CD4-positive, alpha-beta memory T cell (primary cell): ENCODE data around the gene AMPD3. TPM values are rescaled to one million over a fixed set of nuclear protein-coding genes. Genes with fewer than 3 reads are reported as not detected.

Experiments used
- CTCF ChIA-PET: fragments of 350-600 bp; sonication (Branson Sonifier 250); formaldehyde crosslinking; loops from one replicate; lab custom pipeline; 2021; ENCODE audit warnings: inconsistent platforms; ENCODE audit not compliant: partially characterized antibody; lab: Charles Lee
- POLR2A ChIA-PET: fragments of 350-600 bp; sonication (Branson Sonifier 250); formaldehyde crosslinking; loops from one replicate; lab custom pipeline; 2021; ENCODE audit not compliant: partially characterized antibody; lab: Charles Lee
- DNase-seq, 5 donors: peaks; one replicate each; pipeline versions ENCODE4 v3.0.0 to v3.0.0-alpha.2; 2020 to 2022; ENCODE audit warnings: mixed read lengths in 1 of 5
- H3K27ac ChIP-seq: one replicate; pipeline ENCODE4 v1.7.0; 2013; ENCODE audit warnings: low read depth, low read length
- H3K27me3 ChIP-seq: 2 replicates; pipeline ENCODE4 v1.7.0; 2013; ENCODE audit warnings: mild to moderate bottlenecking, low read length, moderate library complexity; ENCODE audit not compliant: insufficient read depth
- H3K36me3 ChIP-seq: 2 replicates; pipeline ENCODE4 v1.7.0; 2013; ENCODE audit warnings: mild to moderate bottlenecking, low read length, moderate library complexity; ENCODE audit not compliant: insufficient read depth
- H3K4me1 ChIP-seq: 2 replicates; pipeline ENCODE4 v1.7.0; 2013; ENCODE audit warnings: mild to moderate bottlenecking, low read length, moderate library complexity; ENCODE audit not compliant: insufficient read depth
- H3K4me3 ChIP-seq, 2 donors: one replicate each; pipeline ENCODE4 v1.7.0; 2013; ENCODE audit warnings: low read length in 2 of 2, mild to moderate bottlenecking in 1 of 2
- H3K9me3 ChIP-seq, 2 donors: one replicate each; pipeline ENCODE4 v1.7.0; 2013; ENCODE audit warnings: low read length in 2 of 2, control low read depth in 1 of 2; ENCODE audit not compliant: control insufficient read depth in 1 of 2
- H3K27ac Mint-ChIP-seq, 7 donors: one replicate each; pipeline ENCODE4 v1.8.0; 2020 to 2021; ENCODE audit warnings: mixed read lengths in 7 of 7, mild to moderate bottlenecking in 6 of 7, inconsistent platforms in 3 of 7, moderate library complexity in 3 of 7
- H3K27me3 Mint-ChIP-seq, 2 donors: one replicate each; pipeline ENCODE4 v1.8.0; 2020 to 2021; ENCODE audit warnings: mixed read lengths in 2 of 2
- H3K36me3 Mint-ChIP-seq, 2 donors: one replicate each; pipeline ENCODE4 v1.8.0; 2020 to 2021; ENCODE audit warnings: mixed read lengths in 2 of 2, inconsistent platforms in 1 of 2, mild to moderate bottlenecking in 1 of 2
- H3K4me1 Mint-ChIP-seq, 4 donors: one replicate each; pipeline ENCODE4 v1.8.0; 2020 to 2021; ENCODE audit warnings: mixed read lengths in 4 of 4, mild to moderate bottlenecking in 1 of 4
- H3K4me3 Mint-ChIP-seq, 8 donors: one replicate each; pipeline ENCODE4 v1.8.0; 2020 to 2021; ENCODE audit warnings: mixed read lengths in 8 of 8, mild to moderate bottlenecking in 7 of 8, moderate library complexity in 6 of 8, inconsistent platforms in 3 of 8
- H3K9me3 Mint-ChIP-seq, 8 donors: one replicate each; pipeline ENCODE4 v1.8.0; 2020 to 2021; ENCODE audit warnings: mixed read lengths in 8 of 8, mild to moderate bottlenecking in 5 of 8, inconsistent platforms in 3 of 8, moderate library complexity in 1 of 8
- intact Hi-C: fragments of 100-400 bp; cut with micrococcal nuclease; formaldehyde crosslinking; loops from one replicate; pipeline ENCODE4 v1.15.1; 2023
- polyA plus RNA-seq, 2 donors: library from polyadenylated mRNA; unstranded; fragments of 300-500 nt; fragmentation: Illumina TruSeq; gene quantifications; one replicate each; pipeline ENCODE4 v1.2.3, GENCODE V29; 2021
- total RNA-seq, 2 experiments: library from RNA; stranded (reverse); gene quantifications; one replicate each; pipeline ENCODE4 v1.2.3, GENCODE V29; 2021

The AMPD3 gene
- total and polyA plus RNA-seq, 4 experiments from 2014 or later, result 10.9 to 43.4 (median 30.1) TPM

GRCh38 chr11:10543782-10544181 lies 88.7 kb downstream of the AMPD3 start:
- Mint-ChIP-seq H3K36me3 (peaks cover 0 to 2% of the 10 kb centered on the region in 2 donors), H3K9me3 (no peaks in the 10 kb centered on the region), H3K4me1 (peaks cover 9 to 21% (median 14%) of the 10 kb centered on the region in 4 donors), H3K4me3 (no peak overlapping the region), H3K27me3 (peaks cover 2% of the 10 kb centered on the region in 2 donors), H3K27ac (no peak overlapping the region)
- peaks cover 9% of the 10 kb centered on the region for H3K4me1 ChIP-seq
- no peak overlapping the region for H3K27ac ChIP-seq
- ChIA-PET CTCF (interaction anchor here (1.0 to 2.5 kb wide), 2 partner anchors 10 to 12 kb away, joined by 3 to 9 read pairs; no protein-coding TSS in a partner anchor), POLR2A (no interaction called here)
- H3K27me3 ChIP-seq, result no peaks in the 10 kb centered on the region
- H3K4me3 ChIP-seq, result no peak overlapping the region
- H3K36me3 ChIP-seq, result no peaks in the 10 kb centered on the region
- no peak for DNase-seq
- intact Hi-C loops, result loop anchor here (5.0 kb wide), 1 partner anchor 264 kb away; the partner anchor contains the start of gene EIF4G2
- H3K9me3 ChIP-seq, result no peaks in the 10 kb centered on the region

GRCh38 chr11:10544491-10545465 lies 89.7 kb downstream of the AMPD3 start:
- no peaks in the 10 kb centered on the region for H3K27me3 ChIP-seq
- peaks cover 5 to 15% (median 9%) of the 10 kb centered on the region in 4 donors for H3K4me1 Mint-ChIP-seq
- H3K4me3 Mint-ChIP-seq, result no peak overlapping the region
- intact Hi-C loops, result loop anchor here (5.0 kb wide), 1 partner anchor 263 kb away; the partner anchor contains the start of gene EIF4G2
- POLR2A ChIA-PET, result no interaction called here
- no peaks in the 10 kb centered on the region for H3K9me3 Mint-ChIP-seq
- peaks cover 7% of the 10 kb centered on the region for H3K4me1 ChIP-seq
- CTCF ChIA-PET, result interaction anchor here (1.0 to 2.5 kb wide), 2 partner anchors 11 to 13 kb away, joined by 3 to 9 read pairs; no protein-coding TSS in a partner anchor
- peaks cover 2 to 7% of the 10 kb centered on the region in 2 donors for H3K27me3 Mint-ChIP-seq
- no peaks in the 10 kb centered on the region for H3K36me3 ChIP-seq
- peaks cover 0 to 2% of the 10 kb centered on the region in 2 donors for H3K36me3 Mint-ChIP-seq
- no peak overlapping the region for H3K27ac Mint-ChIP-seq
- H3K4me3 ChIP-seq, result no peak overlapping the region
- no peak for DNase-seq
- H3K27ac ChIP-seq, result no peak overlapping the region
- H3K9me3 ChIP-seq, result no peaks in the 10 kb centered on the region

GRCh38 chr11:10550503-10551289 lies 95.6 kb downstream of the AMPD3 start:
- Mint-ChIP-seq H3K27me3 (peaks cover 18 to 20% of the 10 kb centered on the region in 2 donors), H3K36me3 (no peaks in the 10 kb centered on the region), H3K9me3 (peaks cover 2 to 13% (median 9%) of the 10 kb centered on the region in 8 donors), H3K4me3 (no peak overlapping the region), H3K4me1 (no peaks in the 10 kb centered on the region), H3K27ac (no peak overlapping the region)
- H3K4me1 ChIP-seq, result no peaks in the 10 kb centered on the region
- intact Hi-C loops, result no loop called here
- H3K4me3 ChIP-seq, result no peak overlapping the region
- ChIA-PET POLR2A (no interaction called here), CTCF (interaction anchor here (1.7 kb wide), 1 partner anchor 10 kb away, joined by 9 read pairs; the partner anchor contains the start of gene RNF141)
- H3K27ac ChIP-seq, result no peak overlapping the region
- no peaks in the 10 kb centered on the region for H3K9me3 ChIP-seq
- no peak for DNase-seq
- no peaks in the 10 kb centered on the region for H3K27me3 ChIP-seq
- H3K36me3 ChIP-seq, result no peaks in the 10 kb centered on the region

- Histone ChIP-seq H3K27me3 (no peaks in the 10 kb centered on the region), H3K4me3 (no peak overlapping the region), H3K27ac (no peak overlapping the region), H3K36me3 (no peaks in the 10 kb centered on the region), H3K9me3 (no peaks in the 10 kb centered on the region), H3K4me1 (no peaks in the 10 kb centered on the region)
- POLR2A ChIA-PET, result no interaction called here
- H3K9me3 Mint-ChIP-seq, result peaks cover 2 to 13% (median 9%) of the 10 kb centered on the region in 8 donors
- CTCF ChIA-PET, result interaction anchor here (1.7 kb wide), 1 partner anchor 10 kb away, joined by 9 read pairs; the partner anchor contains the start of gene RNF141
- H3K36me3 Mint-ChIP-seq, result no peaks in the 10 kb centered on the region
- H3K4me1 Mint-ChIP-seq, result no peaks in the 10 kb centered on the region
- no peak overlapping the region for H3K4me3 Mint-ChIP-seq
- DNase-seq, result no peak
- H3K27ac Mint-ChIP-seq, result no peak overlapping the region
- peaks cover 18 to 22% of the 10 kb centered on the region in 2 donors for H3K27me3 Mint-ChIP-seq
- intact Hi-C loops, result no loop called here
Measured at GRCh38 chr11:10551290-10551592, 96.2 kb downstream of the AMPD3 start.

- POLR2A ChIA-PET, result interaction anchor here (1.0 kb wide), 1 partner anchor 12 kb away, joined by 3 read pairs; no protein-coding TSS in a partner anchor
- CTCF ChIA-PET, result no interaction called here
Measured at GRCh38 chr11:10551845-10552352, 96.8 kb downstream of the AMPD3 start.

GRCh38 chr11:10556590-10556989 lies 101.5 kb downstream of the AMPD3 start:
- Histone ChIP-seq H3K4me3 (no peak overlapping the region), H3K9me3 (no peaks in the 10 kb centered on the region), H3K27me3 (no peaks in the 10 kb centered on the region), H3K36me3 (no peaks in the 10 kb centered on the region), H3K4me1 (no peaks in the 10 kb centered on the region), H3K27ac (no peak overlapping the region)
- Mint-ChIP-seq H3K36me3 (no peaks in the 10 kb centered on the region), H3K27me3 (peaks cover 9 to 17% of the 10 kb centered on the region in 2 donors), H3K4me3 (no peak overlapping the region), H3K4me1 (peaks cover 0 to 2% (median 0%) of the 10 kb centered on the region in 4 donors), H3K9me3 (peaks cover under 1 to 9% (median 6%) of the 10 kb centered on the region in 8 donors), H3K27ac (no peak overlapping the region)
- intact Hi-C loops, result no loop called here
- ChIA-PET POLR2A (interaction anchor here (0.7 kb wide), 1 partner anchor 9 kb away, joined by 4 read pairs; no protein-coding TSS in a partner anchor), CTCF (interaction anchor here (2.5 kb wide), 1 partner anchor 15 kb away, joined by 10 read pairs; the partner anchor contains the start of gene RNF141)
- no peak for DNase-seq

More at GRCh38 chr11:10551845-10552352, 96.8 kb downstream of the AMPD3 start:
- no peak for DNase-seq
- H3K27ac Mint-ChIP-seq, result no peak overlapping the region
- H3K27ac ChIP-seq, result no peak overlapping the region
- H3K4me1 ChIP-seq, result no peaks in the 10 kb centered on the region
- H3K9me3 ChIP-seq, result no peaks in the 10 kb centered on the region
- H3K27me3 Mint-ChIP-seq, result peaks cover 20 to 25% of the 10 kb centered on the region in 2 donors
- H3K4me3 ChIP-seq, result no peak overlapping the region
- peaks cover 0 to under 1% (median 0%) of the 10 kb centered on the region in 4 donors for H3K4me1 Mint-ChIP-seq
- H3K36me3 Mint-ChIP-seq, result no peaks in the 10 kb centered on the region
- H3K9me3 Mint-ChIP-seq, result peaks cover 2 to 13% (median 9%) of the 10 kb centered on the region in 8 donors
- H3K4me3 Mint-ChIP-seq, result no peak overlapping the region
- intact Hi-C loops, result no loop called here
- H3K36me3 ChIP-seq, result no peaks in the 10 kb centered on the region
- H3K27me3 ChIP-seq, result no peaks in the 10 kb centered on the region
